Measurements from ENCODE around the gene XPR1.

GRCh38 chr1:180892272-180892671 is 260.4 kb downstream of the XPR1 start:
- no peak for TF ChIP-seq POLR2A (IDR thresholded peaks at IDR 0.05)
- TF ChIP-seq EP300 (IDR thresholded peaks at IDR 0.05; ENCODE audit: low read depth) = no peak

Data from transverse colon (tissue), 1 donor.